Panc1 (cell line): ENCODE measurements around the gene ARPC2. TPM values are rescaled to one million over a fixed set of nuclear protein-coding genes. Genes with fewer than 3 reads are reported as not detected.
A peak's percentile ranks its signal among the peaks of the same experiment; 100 is the strongest.

ENCODE experiments used
- ATAC-seq: fragments of 200-7000 bp; cut with Tn5 transposase; 2 replicates; pipeline ENCODE4 v1.9.1; 2020; ENCODE audit warnings: mild to moderate bottlenecking, moderate library complexity
- BruUV-seq: library from RNA; stranded (reverse); fragments of 400-500 nt; replicated peaks from 2 replicates; lab custom pipeline; 2021; lab: Mats Ljungman, UMichigan
- CTCF ChIA-PET: fragments of 300-600 bp; sonication (Branson Sonifier 250); formaldehyde crosslinking; loops from one replicate; lab custom pipeline; 2022; ENCODE audit warnings: antibody characterized with exemption; lab: Charles Lee
- POLR2A ChIA-PET: fragments of 300-600 bp; sonication (Branson Sonifier 250); formaldehyde crosslinking; loops from one replicate; lab custom pipeline; 2022; ENCODE audit warnings: antibody characterized with exemption; lab: Charles Lee
- DNase-seq: peaks from one replicate; pipeline ENCODE4 v3.0.0-alpha.2; 2010; ENCODE audit warnings: low read depth, low spot score
- H3K27ac ChIP-seq: 2 replicates; pipeline ENCODE4 v1.5.1; 2011; ENCODE audit warnings: mild to moderate bottlenecking, low read length, inconsistent platforms
- H3K27me3 ChIP-seq: fragments of 200-500 bp; sonication (Bioruptor generic); 2 replicates; pipeline ENCODE4 v1.6.0; 2014; ENCODE audit warnings: low read length, inconsistent platforms; ENCODE audit not compliant: control insufficient read depth, insufficient read depth
- H3K36me3 ChIP-seq: fragments of 200-500 bp; sonication (Bioruptor generic); 2 replicates; pipeline ENCODE4 v1.5.1; 2014; ENCODE audit warnings: inconsistent platforms, mild to moderate bottlenecking, low read length, moderate library complexity; ENCODE audit not compliant: control insufficient read depth, insufficient read depth
- H3K4me1 ChIP-seq: 2 replicates; pipeline ENCODE4 v1.5.1; 2011; ENCODE audit warnings: inconsistent platforms, mild to moderate bottlenecking, low read length, moderate library complexity; ENCODE audit not compliant: control insufficient read depth, insufficient read depth
- H3K4me3 ChIP-seq, 2 experiments: 2 replicates each; pipeline ENCODE4 v1.5.1; 2011 to 2012; ENCODE audit warnings: low read depth in 2 of 2, low read length in 2 of 2, mild to moderate bottlenecking in 2 of 2, inconsistent platforms in 1 of 2, moderate library complexity in 1 of 2
- H3K9me3 ChIP-seq: fragments of 200-500 bp; sonication (Bioruptor generic); 2 replicates; pipeline ENCODE4 v1.5.1; 2014; ENCODE audit warnings: low read depth, mild to moderate bottlenecking, inconsistent platforms, low read length, moderate library complexity; ENCODE audit not compliant: control insufficient read depth, insufficient read depth
- CTCF ChIP-seq: fragments of 450-650 bp; IDR thresholded peaks from 2 replicates; pipeline ENCODE4 v1.5.1; 2017; ENCODE audit warnings: mild to moderate bottlenecking
- POLR2AphosphoS5 ChIP-seq: IDR thresholded peaks from 2 replicates; pipeline ENCODE4 v1.6.1; 2012; ENCODE audit warnings: mild to moderate bottlenecking, low read depth, low read length, moderate library complexity
- REST ChIP-seq, 2 experiments: IDR thresholded peaks; 2 replicates each; pipeline ENCODE4 v1.6.1; 2011 to 2012; ENCODE audit warnings: low read depth in 2 of 2, control low read depth in 1 of 2, low read length in 1 of 2, mild to moderate bottlenecking in 1 of 2, moderate library complexity in 1 of 2; ENCODE audit not compliant: insufficient read depth in 1 of 2
- SIN3A ChIP-seq: IDR thresholded peaks from 2 replicates; pipeline ENCODE4 v1.6.1; 2012; ENCODE audit warnings: low read depth, mild to moderate bottlenecking, low read length, moderate library complexity, borderline replicate concordance; ENCODE audit not compliant: insufficient read depth
- TCF7L2 ChIP-seq: IDR thresholded peaks from 2 replicates; pipeline ENCODE4 v1.6.1; 2011; ENCODE audit warnings: mild to moderate bottlenecking, low read depth, low read length, inconsistent platforms
- in situ Hi-C: cut with HindIII; loops from 2 replicates; pipeline ENCODE4 v1.10.0; 2016; ENCODE audit warnings: low sequenced_read_pairs, low pct_unique_long_range_greater_than_20kb
- intact Hi-C: fragments of 100-400 bp; cut with micrococcal nuclease; formaldehyde crosslinking; loops from one replicate; pipeline ENCODE4 v1.10.0; 2022; ENCODE audit not compliant: unreplicated experiment
- total RNA-seq: library from RNA; stranded (reverse); gene quantifications from one replicate; pipeline ENCODE4 v1.2.1, GENCODE V29; 2021; ENCODE audit not compliant: unreplicated experiment

ARPC2 gene
- total RNA-seq, 1 experiment from 2014 or later, result 248 TPM

GRCh38 chr2:218292048-218293014 lies 75.3 kb downstream of the ARPC2 start, which contains the start of gene TMBIM1:
Gene TMBIM1 (minus strand): TSS chr2:218292503. CDS start chr2:218282141, 10,362 bp downstream.
- intact Hi-C loops (loop anchor here (10.0 kb wide), 1 partner anchor 172 kb away; no protein-coding TSS in a partner anchor), in situ Hi-C loops (no loop called here)
- DNase-seq (no peak), ATAC-seq (peak; percentile 94)
- CTCF ChIA-PET, result interaction anchor here (0.5 kb wide), 1 partner anchor 347 kb away, joined by 4 read pairs; no protein-coding TSS in a partner anchor
- TF ChIP-seq CTCF, result peak; percentile 99
- TF ChIP-seq TCF7L2, result no peak
- 0 out of 4 replicates have a peak, but pooled peaks of 1 of the 2 experiments have one; percentile 9 for TF ChIP-seq REST (IDR thresholded peaks at IDR 0.05; ENCODE audit: insufficient read depth in 1 of 2, low read depth in 2 of 2, low read length in 1 of 2)
- peak; percentile 46 for TF ChIP-seq POLR2AphosphoS5
- peak; percentile 60; the same call in 1 of the 2 replicates for TF ChIP-seq SIN3A
- POLR2A ChIA-PET, result interaction anchor here (0.6 kb wide), 1 partner anchor 18 kb away, joined by 5 read pairs; no protein-coding TSS in a partner anchor
- H3K4me1 ChIP-seq, result peaks cover 42% of the 10 kb centered on the region
- no peaks in the 10 kb centered on the region for H3K27me3 ChIP-seq
- no peaks in the 10 kb centered on the region for H3K36me3 ChIP-seq
- peak within 1 kb of the TSS; percentile 69 to 80 for H3K4me3 ChIP-seq
- no TSS peak for BruUV-seq
- H3K9me3 ChIP-seq, result no peaks in the 10 kb centered on the region
- H3K27ac ChIP-seq, result peak within 1 kb of the TSS; percentile 88

GRCh38 chr2:218293715-218294429 lies 76.9 kb downstream of the ARPC2 start:
- H3K4me3 ChIP-seq, result no peak overlapping the region
- H3K9me3 ChIP-seq, result no peaks in the 10 kb centered on the region
- in situ Hi-C loops, result no loop called here
- no peaks in the 10 kb centered on the region for H3K36me3 ChIP-seq
- intact Hi-C loops, result loop anchor here (10.0 kb wide), 1 partner anchor 171 kb away; no protein-coding TSS in a partner anchor
- H3K27me3 ChIP-seq, result no peaks in the 10 kb centered on the region
- peaks cover 38% of the 10 kb centered on the region for H3K4me1 ChIP-seq
- ATAC-seq, result no peak
- ChIA-PET CTCF (interaction anchor here (0.7 kb wide), 1 partner anchor 139 kb away, joined by 8 read pairs; no protein-coding TSS in a partner anchor), POLR2A (interaction anchor here (0.6 kb wide), 1 partner anchor 10 kb away, joined by 10 read pairs; no protein-coding TSS in a partner anchor)
- BruUV-seq, result no TSS peak
- no peak for DNase-seq
- TF ChIP-seq TCF7L2 (no peak), CTCF (no peak), SIN3A (no peak), REST (IDR thresholded peaks at IDR 0.05; ENCODE audit: insufficient read depth in 1 of 2, low read depth in 2 of 2, low read length in 1 of 2) (no peak), POLR2AphosphoS5 (no peak)
- H3K27ac ChIP-seq, result no peak overlapping the region
